ENCODE data around the gene TMBIM1. TPM values are rescaled to one million over a fixed set of nuclear protein-coding genes. Genes with fewer than 3 reads are reported as not detected.

The TMBIM1 gene
- total and polyA plus RNA-seq, 8 donors: 63.5 to 308 (median 70.9) TPM

DNA sequence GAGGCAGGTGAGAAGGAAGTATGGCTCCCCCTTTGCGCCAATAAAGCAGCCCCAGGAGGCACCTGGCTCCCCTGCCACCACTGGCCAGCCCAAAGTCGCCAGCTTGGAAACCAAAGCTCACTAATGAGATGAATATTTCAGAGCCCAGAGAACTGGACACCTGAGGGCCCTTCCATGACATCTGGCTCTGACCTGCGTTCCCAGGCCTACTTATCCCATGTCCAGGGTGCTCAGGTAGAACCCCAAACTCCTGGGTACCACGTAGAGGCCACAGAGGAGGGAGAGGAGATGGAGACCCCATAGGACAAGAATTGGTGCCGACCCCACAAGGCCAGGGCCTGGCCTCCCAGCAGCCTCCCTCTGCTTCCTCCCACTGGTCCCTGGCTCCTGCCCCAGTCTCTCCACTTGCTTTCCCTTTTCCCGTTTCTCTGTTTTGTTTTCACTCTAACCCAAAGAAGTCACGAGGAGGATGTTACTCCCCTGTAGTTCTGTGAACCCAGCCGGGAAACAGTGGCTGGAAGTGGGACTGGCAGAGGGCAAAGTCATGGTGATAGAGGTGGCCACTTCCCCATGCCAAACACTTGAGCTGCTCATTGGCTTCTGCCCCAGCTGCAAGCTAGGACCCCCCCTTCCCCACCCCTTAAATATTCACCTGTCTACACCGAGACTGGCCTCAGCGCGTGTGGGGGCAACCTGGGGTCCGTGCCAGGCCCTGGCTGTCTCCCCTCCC, 820 bp downstream of the TMBIM1 start:
- no peaks in the 10 kb centered on the region for H3K36me3 ChIP-seq
- no peaks in the 10 kb centered on the region for H3K9me3 ChIP-seq
- TF ChIP-seq, protein P1, sequence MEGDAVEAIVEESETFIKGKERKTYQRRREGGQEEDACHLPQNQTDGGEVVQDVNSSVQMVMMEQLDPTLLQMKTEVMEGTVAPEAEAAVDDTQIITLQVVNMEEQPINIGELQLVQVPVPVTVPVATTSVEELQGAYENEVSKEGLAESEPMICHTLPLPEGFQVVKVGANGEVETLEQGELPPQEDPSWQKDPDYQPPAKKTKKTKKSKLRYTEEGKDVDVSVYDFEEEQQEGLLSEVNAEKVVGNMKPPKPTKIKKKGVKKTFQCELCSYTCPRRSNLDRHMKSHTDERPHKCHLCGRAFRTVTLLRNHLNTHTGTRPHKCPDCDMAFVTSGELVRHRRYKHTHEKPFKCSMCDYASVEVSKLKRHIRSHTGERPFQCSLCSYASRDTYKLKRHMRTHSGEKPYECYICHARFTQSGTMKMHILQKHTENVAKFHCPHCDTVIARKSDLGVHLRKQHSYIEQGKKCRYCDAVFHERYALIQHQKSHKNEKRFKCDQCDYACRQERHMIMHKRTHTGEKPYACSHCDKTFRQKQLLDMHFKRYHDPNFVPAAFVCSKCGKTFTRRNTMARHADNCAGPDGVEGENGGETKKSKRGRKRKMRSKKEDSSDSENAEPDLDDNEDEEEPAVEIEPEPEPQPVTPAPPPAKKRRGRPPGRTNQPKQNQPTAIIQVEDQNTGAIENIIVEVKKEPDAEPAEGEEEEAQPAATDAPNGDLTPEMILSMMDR (IDR thresholded peaks at IDR 0.05): no peak
- peak; percentile 26 for ATAC-seq
- H3K27me3 ChIP-seq: no peaks in the 10 kb centered on the region
- intact Hi-C loops (cut with DNase I): no loop called here
- DNase-seq: peak in 1 of 4 donors; percentile 77
- peak overlapping the region; percentile 75 to 95 for H3K4me3 ChIP-seq
- H3K27ac ChIP-seq: peak overlapping the region; percentile 98
- H3K4me1 ChIP-seq: peaks cover 49 to 85% of the 10 kb centered on the region in 2 donors

GRCh38 chr2:218290316-218291261, 1.7 kb downstream of the TMBIM1 start:
- peaks cover 58 to 93% of the 10 kb centered on the region in 2 donors for H3K4me1 ChIP-seq
- H3K36me3 ChIP-seq: no peaks in the 10 kb centered on the region
- H3K27ac ChIP-seq: peak overlapping the region; percentile 98
- no peak for ATAC-seq
- no peaks in the 10 kb centered on the region for H3K9me3 ChIP-seq
- intact Hi-C loops (cut with DNase I): no loop called here
- TF ChIP-seq, protein P1 (IDR thresholded peaks at IDR 0.05): no peak
- no peaks in the 10 kb centered on the region for H3K27me3 ChIP-seq
- DNase-seq: peak in 1 of 4 donors; percentile 55
- H3K4me3 ChIP-seq: peak overlapping the region; percentile 75 to 95

GRCh38 chr2:218289639-218290315, 2.5 kb downstream of the TMBIM1 start:
- Histone ChIP-seq H3K27ac (peak overlapping the region; percentile 98), H3K4me3 (peak overlapping the region; percentile 75 to 95), H3K9me3 (no peaks in the 10 kb centered on the region), H3K36me3 (no peaks in the 10 kb centered on the region), H3K4me1 (peaks cover 66 to 93% of the 10 kb centered on the region in 2 donors), H3K27me3 (no peaks in the 10 kb centered on the region)
- TF ChIP-seq, protein P1 (IDR thresholded peaks at IDR 0.05): no peak
- ATAC-seq (peak; percentile 8), DNase-seq (no peak)
- intact Hi-C loops (cut with DNase I): no loop called here

DNA sequence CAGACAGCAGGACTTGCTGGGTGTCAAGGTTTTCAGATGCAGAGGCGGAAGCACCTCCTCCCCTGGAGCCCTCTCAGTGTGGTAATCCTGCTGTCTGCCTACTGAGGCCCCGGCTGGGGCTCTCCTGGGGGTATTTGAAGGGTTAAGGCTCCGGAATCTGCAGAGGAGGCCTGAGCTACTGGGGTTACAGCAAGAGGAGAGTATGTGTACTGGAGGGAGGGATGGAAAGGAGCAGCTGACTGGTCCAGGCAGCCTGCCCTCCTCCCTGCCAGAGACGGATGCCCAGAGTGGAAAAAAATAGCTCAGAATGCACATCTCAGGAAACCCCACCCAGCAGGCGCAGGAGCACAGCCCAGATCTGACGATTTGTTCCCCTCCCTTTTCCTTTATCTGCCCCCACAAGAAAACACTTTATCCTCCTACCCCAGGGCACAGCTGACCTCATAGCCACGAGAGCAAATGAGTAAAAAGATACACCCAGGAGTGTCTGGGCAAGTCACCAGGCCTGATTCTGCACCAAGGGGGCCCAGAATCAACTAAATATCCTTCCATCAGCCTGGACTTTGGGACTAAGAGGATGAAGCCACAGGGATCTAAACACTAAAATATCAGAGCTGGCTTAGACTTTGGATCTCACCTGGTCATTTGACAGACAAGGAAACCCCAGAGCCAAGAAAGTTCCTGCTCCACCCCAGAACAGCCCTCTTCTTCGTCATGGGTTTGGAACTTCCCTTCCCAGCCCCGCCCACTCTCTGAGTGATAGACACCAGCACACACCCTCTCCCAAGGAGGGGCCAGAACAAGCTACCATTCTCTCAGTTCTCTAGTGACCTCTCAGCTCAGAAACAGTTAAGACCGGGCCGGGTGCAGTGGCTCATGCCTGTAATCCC, 5.5 kb downstream of the TMBIM1 start:
- ATAC-seq (peak; percentile 79), DNase-seq (peak in 3 of 4 donors; percentile 87 to 93 (median 88))
- peak overlapping the region; percentile 24 to 41 for H3K4me3 ChIP-seq
- TF ChIP-seq, protein P1 (IDR thresholded peaks at IDR 0.05): no peak
- H3K27me3 ChIP-seq: no peaks in the 10 kb centered on the region
- intact Hi-C loops (cut with DNase I): no loop called here
- peaks cover 74 to 98% of the 10 kb centered on the region in 2 donors for H3K4me1 ChIP-seq
- no peaks in the 10 kb centered on the region for H3K9me3 ChIP-seq
- H3K36me3 ChIP-seq: peaks cover 0 to 25% of the 10 kb centered on the region in 2 donors
- H3K27ac ChIP-seq: peak overlapping the region; percentile 98
